Measurements from ENCODE around the gene NCKAP5.

The NCKAP5 gene

DNA sequence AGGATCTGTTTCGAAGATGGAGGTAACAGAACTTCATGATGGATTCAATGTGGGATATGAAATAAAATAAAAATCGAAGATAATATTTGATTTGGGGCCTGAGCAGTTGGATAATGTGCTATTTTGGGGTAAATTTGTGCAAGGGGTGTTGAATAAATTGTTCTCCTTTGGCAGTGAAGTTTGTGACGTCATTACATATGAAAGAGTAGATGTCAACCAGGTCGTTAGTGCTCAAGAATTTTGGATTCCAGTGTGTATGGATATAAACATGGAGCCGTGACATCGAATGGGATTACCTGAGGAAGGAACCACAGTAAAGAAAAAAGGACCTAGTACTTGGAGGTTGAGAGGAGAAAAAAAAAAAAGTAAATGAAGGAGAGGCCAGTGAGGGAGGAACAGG lies 253.0 kb downstream of the NCKAP5 start:
- no peak overlapping the region for H3K4me3 ChIP-seq (ENCODE audit: low read length)
- no peak for DNase-seq (ENCODE audit: low read depth)
- TF ChIP-seq CTCF (IDR thresholded peaks at IDR 0.05; ENCODE audit: insufficient read depth, low read depth, low read length, missing control alignments), result no peak

- TF ChIP-seq CTCF (IDR thresholded peaks at IDR 0.05; ENCODE audit: insufficient read depth, low read depth, low read length, missing control alignments), result peak; percentile 10
- no peak overlapping the region for H3K4me3 ChIP-seq (ENCODE audit: low read length)
- DNase-seq (ENCODE audit: low read depth), result no peak
Observed at GRCh38 chr2:133314795-133315194, 253.5 kb downstream of the NCKAP5 start.

DNA sequence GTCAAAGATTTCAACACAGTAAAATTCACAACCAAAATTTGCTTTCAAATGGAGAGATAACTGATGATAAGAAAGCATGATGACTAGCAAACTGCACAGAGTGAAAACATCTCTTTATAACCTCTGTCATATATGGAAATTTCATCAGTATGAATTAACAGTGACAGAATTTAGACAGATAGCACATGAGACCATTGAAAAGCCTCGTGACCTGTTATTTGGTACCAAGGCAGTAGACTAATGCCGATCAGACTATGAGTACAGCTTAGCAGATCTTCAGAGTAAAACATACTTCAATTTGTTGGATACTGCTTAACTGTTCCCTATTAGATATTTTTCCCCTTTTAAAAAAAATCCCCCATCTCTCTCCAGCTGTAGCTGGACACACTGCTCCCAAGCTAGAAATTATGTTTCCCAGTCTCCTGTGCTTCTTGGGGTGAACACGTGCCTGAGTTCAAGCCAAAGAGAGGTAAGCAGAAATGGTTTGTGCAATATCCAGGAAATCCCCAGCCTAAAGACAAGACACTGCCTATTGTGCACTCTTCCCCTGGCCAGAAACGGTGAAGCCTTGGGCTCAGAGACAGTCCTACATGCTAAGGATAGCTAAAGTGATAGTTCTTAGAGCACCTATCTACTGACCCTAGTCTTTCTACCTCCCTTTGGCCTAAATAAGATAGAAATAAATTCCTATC lies 256.1 kb downstream of the NCKAP5 start:
- TF ChIP-seq CTCF (IDR thresholded peaks at IDR 0.05; ENCODE audit: insufficient read depth, low read depth, low read length, missing control alignments), result no peak
- no peak overlapping the region for H3K4me3 ChIP-seq (ENCODE audit: low read length)

GRCh38 chr2:133306236-133306635 lies 262.0 kb downstream of the NCKAP5 start:
- no peak for DNase-seq (ENCODE audit: low read depth)
- no peak for TF ChIP-seq CTCF (IDR thresholded peaks at IDR 0.05; ENCODE audit: insufficient read depth, low read depth, low read length, missing control alignments)
- no peak overlapping the region for H3K4me3 ChIP-seq (ENCODE audit: low read length)

More for the DNA sequence above, 256.1 kb downstream of the NCKAP5 start:
- peak; percentile 46 for DNase-seq (ENCODE audit: low read depth)

GRCh38 chr2:133304344-133304743 lies 263.9 kb downstream of the NCKAP5 start:
- DNase-seq (ENCODE audit: low read depth), result no peak
- TF ChIP-seq CTCF (IDR thresholded peaks at IDR 0.05; ENCODE audit: insufficient read depth, low read depth, low read length, missing control alignments), result no peak
- no peak overlapping the region for H3K4me3 ChIP-seq (ENCODE audit: low read length)

- peak; percentile 62 for DNase-seq (ENCODE audit: low read depth)
- TF ChIP-seq CTCF (IDR thresholded peaks at IDR 0.05; ENCODE audit: insufficient read depth, low read depth, low read length, missing control alignments), result no peak
- H3K4me3 ChIP-seq (ENCODE audit: low read length), result no peak overlapping the region
Observed at GRCh38 chr2:133303150-133303549, 265.1 kb downstream of the NCKAP5 start.

GRCh38 chr2:133296401-133296800 lies 271.9 kb downstream of the NCKAP5 start:
- no peak overlapping the region for H3K4me3 ChIP-seq (ENCODE audit: low read length)
- TF ChIP-seq CTCF (IDR thresholded peaks at IDR 0.05; ENCODE audit: insufficient read depth, low read depth, low read length, missing control alignments), result no peak
- DNase-seq (ENCODE audit: low read depth), result peak; percentile 51
